Omental fat pad (tissue), 4 donors: Measurements from ENCODE around the gene MROH7. TPM values are rescaled to one million over a fixed set of nuclear protein-coding genes. Genes with fewer than 3 reads are reported as not detected.

Source experiments
- ATAC-seq: fragments of 150-250 bp; one replicate; pipeline ENCODE4 v1.9.1; 2016; ENCODE audit warnings: mild to moderate bottlenecking, moderate library complexity; ENCODE audit not compliant: low FRiP score
- DNase-seq: peaks from one replicate; pipeline ENCODE4 v3.0.0-alpha.2; 2019; ENCODE audit warnings: low spot score
- CTCF ChIP-seq, 3 donors: fragments of 450-650 bp; IDR thresholded peaks; one replicate each; pipeline ENCODE4 v1.5.1; 2016 to 2017; ENCODE audit warnings: antibody characterized with exemption in 3 of 3, mild to moderate bottlenecking in 3 of 3, moderate library complexity in 2 of 3
- total RNA-seq, 4 donors: library from RNA; depleted of rRNA; stranded (reverse); fragments of >200 nt; gene quantifications; one replicate each; pipeline ENCODE4 v1.1.0, GENCODE V29; 2016

The MROH7 gene
- total RNA-seq, 4 donors from 2014 or later: 0.82 to 2.2 (median 1.4) TPM

GRCh38 chr1:54706419-54706818 lies 64.8 kb downstream of the MROH7 start:
- ATAC-seq (no peak), DNase-seq (no peak)
- TF ChIP-seq CTCF (IDR thresholded peaks at IDR 0.05): no peak

DNA sequence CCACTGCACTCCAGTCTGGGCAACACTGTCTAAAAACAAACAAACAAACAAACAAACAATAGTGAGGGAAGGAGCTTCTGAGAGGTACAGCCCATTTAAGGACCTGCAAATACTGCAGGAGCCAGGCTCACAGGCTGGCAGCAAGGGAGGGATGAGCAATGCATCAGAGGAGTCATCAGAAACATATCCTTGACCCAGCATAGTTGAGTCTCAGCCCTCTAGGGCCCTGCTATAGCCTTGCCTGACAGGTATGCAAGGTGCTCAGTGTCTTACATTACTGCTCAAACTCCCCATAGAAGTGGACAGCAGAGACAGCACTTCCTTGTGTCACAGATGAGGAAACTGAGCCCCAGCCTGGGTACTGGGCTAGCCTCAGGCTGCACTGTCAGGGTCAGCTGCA lies 66.8 kb downstream of the MROH7 start:
- ATAC-seq: no peak
- no peak for DNase-seq
- TF ChIP-seq CTCF (IDR thresholded peaks at IDR 0.05): no peak

DNA sequence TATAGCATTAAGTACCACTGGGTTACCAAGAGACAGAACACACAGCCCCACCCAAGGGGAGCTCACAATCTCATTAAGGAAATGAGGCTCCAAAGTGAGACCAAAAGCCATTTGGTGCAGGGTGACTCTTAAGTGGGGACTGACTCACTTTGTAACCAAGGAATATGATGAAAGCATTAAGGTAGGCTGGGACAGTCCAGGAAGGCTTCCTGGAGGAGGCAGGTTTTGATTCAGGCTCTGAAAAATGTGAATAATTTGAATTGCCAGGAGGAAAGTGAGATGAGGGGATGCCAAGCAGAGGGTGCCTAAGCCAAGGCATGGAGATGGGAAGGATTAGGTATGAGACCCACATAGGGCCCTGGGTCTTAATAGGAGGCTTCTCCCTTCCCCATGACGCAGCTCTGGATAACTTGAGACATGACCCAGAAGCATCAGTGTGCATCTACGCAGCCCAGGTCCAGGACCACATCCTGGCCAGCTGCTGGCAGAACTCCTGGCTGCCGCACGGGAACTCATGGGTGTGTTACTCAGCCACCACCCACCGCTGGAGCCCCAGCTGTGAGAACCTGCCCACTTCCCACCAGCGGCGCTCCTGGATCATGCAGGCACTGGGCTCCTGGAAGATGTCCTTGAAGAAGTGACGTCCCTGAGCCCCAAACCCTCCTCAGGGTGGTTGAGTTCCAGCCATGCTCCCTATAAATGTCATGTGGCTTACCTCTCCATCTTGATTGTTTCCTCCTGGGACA lies 68.1 kb downstream of the MROH7 start:
- TF ChIP-seq CTCF (IDR thresholded peaks at IDR 0.05): no peak
- DNase-seq (no peak), ATAC-seq (no peak)

DNA sequence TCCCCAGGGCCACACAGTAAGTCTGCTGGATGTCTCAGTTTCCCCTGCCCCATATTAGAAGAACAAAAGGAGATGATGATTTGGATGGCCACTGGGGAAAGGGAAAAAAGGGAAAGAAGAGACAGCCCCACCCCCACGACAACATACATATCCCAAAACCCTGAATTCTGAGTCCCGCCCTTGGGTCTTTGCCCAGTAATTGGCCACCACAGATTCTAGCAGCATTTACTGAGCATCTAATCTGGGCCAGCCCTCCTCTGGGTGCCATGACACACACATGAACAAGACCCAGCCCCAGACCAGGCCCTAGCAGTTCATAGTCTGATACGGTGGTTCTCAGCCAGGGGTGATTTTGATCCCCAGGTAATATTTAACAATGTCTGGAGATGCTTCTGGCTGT lies 68.8 kb downstream of the MROH7 start:
- no peak for TF ChIP-seq CTCF (IDR thresholded peaks at IDR 0.05)
- DNase-seq: no peak
- ATAC-seq: no peak

DNA sequence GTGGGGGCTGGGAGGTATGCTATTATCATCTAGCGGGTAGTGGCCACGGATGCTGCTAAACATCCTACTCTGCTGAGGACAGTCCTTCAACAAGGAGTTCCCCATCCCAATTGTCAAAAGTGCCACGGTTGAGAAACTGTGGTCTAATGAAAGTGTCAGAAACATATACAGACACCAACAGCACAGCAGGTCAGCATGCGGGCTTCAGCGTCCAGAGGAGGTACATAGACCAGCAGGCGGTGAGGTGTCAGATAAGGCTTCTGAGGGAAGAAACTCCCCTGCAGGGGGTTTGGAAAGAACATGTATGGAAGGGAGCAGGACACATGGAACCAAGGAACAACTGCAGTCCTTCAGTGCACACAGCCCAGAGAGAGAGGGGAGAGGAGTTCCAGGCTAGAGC lies 69.3 kb downstream of the MROH7 start:
- ATAC-seq (no peak), DNase-seq (no peak)
- no peak for TF ChIP-seq CTCF (IDR thresholded peaks at IDR 0.05)

GRCh38 chr1:54711536-54711935 lies 70.0 kb downstream of the MROH7 start:
- no peak for DNase-seq
- ATAC-seq: no peak
- TF ChIP-seq CTCF (IDR thresholded peaks at IDR 0.05): no peak

GRCh38 chr1:54714881-54715492 lies 73.4 kb downstream of the MROH7 start:
- ATAC-seq (no peak), DNase-seq (no peak)
- no peak for TF ChIP-seq CTCF (IDR thresholded peaks at IDR 0.05)
